SK-N-SH treated with all-trans-retinoic acid at 6 μM for 48 hours (cell line): ENCODE results near the gene GPRASP3.

Source experiments
- PATZ1 ChIP-seq: fragments of 250-450 bp; sonication (Bioruptor Pico); IDR thresholded peaks from 2 replicates; pipeline ENCODE4 v1.8.0; 2020; ENCODE audit warnings: mild to moderate bottlenecking, moderate library complexity, borderline replicate concordance
- RARB ChIP-seq: fragments of 250-450 bp; sonication (Bioruptor Pico); IDR thresholded peaks from 2 replicates; pipeline ENCODE4 v1.8.0; 2021; ENCODE audit warnings: mild to moderate bottlenecking, moderate library complexity
- TOX ChIP-seq: fragments of 250-450 bp; sonication (Bioruptor Pico); IDR thresholded peaks from 2 replicates; pipeline ENCODE4 v1.8.0; 2021; ENCODE audit warnings: mild to moderate bottlenecking, moderate library complexity, borderline replicate concordance
- ZC3H10 ChIP-seq: fragments of 250-450 bp; sonication (Bioruptor Pico); IDR thresholded peaks from 2 replicates; pipeline ENCODE4 v1.5.1; 2021; ENCODE audit warnings: mild to moderate bottlenecking, moderate library complexity
- ZFP3 ChIP-seq: fragments of 250-450 bp; sonication (Bioruptor Pico); IDR thresholded peaks from 2 replicates; pipeline ENCODE4 v1.5.0; 2020; ENCODE audit warnings: mild to moderate bottlenecking, moderate library complexity
- ZFP30 ChIP-seq: fragments of 450-650 bp; formaldehyde crosslinking; IDR thresholded peaks from 2 replicates; pipeline ENCODE4 v1.5.0; 2022; ENCODE audit warnings: mild to moderate bottlenecking, moderate library complexity

- no peak for TF ChIP-seq PATZ1 (CRISPR knock-in tag)
- TF ChIP-seq RARB (CRISPR knock-in tag): no peak
- TF ChIP-seq TOX (CRISPR knock-in tag): no peak
- no peak for TF ChIP-seq ZFP30 (CRISPR knock-in tag)
- no peak for TF ChIP-seq ZC3H10 (CRISPR knock-in tag)
- TF ChIP-seq ZFP3 (CRISPR knock-in tag): no peak
Measured at GRCh38 chrX:102672856-102673255, 47.7 kb upstream of the GPRASP3 start.
